Subcutaneous adipose tissue (tissue), 4 donors: Measurements from ENCODE around the gene MSI2. TPM values are rescaled to one million over a fixed set of nuclear protein-coding genes. Genes with fewer than 3 reads are reported as not detected.

ENCODE experiments used
- total RNA-seq, 4 donors: library from RNA; depleted of rRNA; stranded (reverse); fragments of >200 nt; gene quantifications; one replicate each; pipeline ENCODE4 v1.1.0, GENCODE V29; 2016
- TF ChIP-seq, protein P1 (sequence below): fragments of 450-650 bp; IDR thresholded peaks from one replicate; pipeline ENCODE4 v1.5.1; 2016; ENCODE audit warnings: low read depth, mild to moderate bottlenecking, control low read depth, antibody characterized with exemption, moderate library complexity

MSI2 gene
- total RNA-seq, 4 donors from 2014 or later, result 9.5 to 12.9 (median 10.9) TPM

- TF ChIP-seq, protein P1, sequence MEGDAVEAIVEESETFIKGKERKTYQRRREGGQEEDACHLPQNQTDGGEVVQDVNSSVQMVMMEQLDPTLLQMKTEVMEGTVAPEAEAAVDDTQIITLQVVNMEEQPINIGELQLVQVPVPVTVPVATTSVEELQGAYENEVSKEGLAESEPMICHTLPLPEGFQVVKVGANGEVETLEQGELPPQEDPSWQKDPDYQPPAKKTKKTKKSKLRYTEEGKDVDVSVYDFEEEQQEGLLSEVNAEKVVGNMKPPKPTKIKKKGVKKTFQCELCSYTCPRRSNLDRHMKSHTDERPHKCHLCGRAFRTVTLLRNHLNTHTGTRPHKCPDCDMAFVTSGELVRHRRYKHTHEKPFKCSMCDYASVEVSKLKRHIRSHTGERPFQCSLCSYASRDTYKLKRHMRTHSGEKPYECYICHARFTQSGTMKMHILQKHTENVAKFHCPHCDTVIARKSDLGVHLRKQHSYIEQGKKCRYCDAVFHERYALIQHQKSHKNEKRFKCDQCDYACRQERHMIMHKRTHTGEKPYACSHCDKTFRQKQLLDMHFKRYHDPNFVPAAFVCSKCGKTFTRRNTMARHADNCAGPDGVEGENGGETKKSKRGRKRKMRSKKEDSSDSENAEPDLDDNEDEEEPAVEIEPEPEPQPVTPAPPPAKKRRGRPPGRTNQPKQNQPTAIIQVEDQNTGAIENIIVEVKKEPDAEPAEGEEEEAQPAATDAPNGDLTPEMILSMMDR, result no peak
These were observed 242.1 kb downstream of the MSI2 start for GRCh38 chr17:57498443-57498842.

DNA sequence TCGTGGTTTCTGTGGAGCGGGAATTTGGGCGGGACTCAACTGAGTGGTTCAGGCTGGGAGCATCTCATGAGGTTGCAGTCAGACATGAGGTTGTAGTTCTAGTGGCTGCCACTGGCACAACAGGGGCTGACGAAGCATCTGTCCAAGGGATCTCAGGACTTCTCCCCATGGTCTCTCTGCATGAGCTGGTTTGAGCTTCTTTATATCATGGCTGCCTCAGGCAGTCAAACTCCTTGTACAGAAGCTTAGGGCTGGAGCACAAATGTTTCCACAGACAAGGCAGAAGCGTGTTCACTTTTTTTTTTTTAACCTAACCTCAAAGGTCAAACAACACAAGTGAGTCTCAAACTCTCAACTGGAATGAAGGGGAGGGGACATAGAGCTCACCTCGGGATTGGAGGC lies 243.3 kb downstream of the MSI2 start:
- TF ChIP-seq, protein P1, result no peak

- TF ChIP-seq, protein P1, result no peak
These were observed 244.7 kb downstream of the MSI2 start for GRCh38 chr17:57501016-57501415.

GRCh38 chr17:57502022-57502421 lies 245.7 kb downstream of the MSI2 start:
- TF ChIP-seq, protein P1, result no peak

DNA sequence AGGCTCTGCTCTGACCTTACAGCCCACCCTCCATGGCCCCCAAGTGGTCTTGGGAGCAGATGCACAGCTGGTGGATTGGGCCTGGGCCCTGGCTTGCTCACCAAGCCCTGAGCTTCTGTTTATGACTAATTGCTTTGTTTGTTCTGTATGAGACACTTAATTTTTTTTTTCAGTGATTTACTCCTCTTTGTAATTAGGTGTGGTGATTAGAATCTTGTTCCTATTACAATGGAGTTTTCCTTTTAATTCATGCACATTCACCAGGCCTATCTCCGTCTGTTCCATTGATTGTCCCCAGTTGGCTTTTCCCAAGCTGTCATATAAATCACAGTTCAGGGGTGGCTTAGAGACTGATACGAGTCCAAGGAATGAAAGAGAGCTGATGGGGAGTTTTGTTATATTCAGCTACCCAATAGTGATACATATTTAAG lies 246.5 kb downstream of the MSI2 start:
- TF ChIP-seq, protein P1, result no peak

DNA sequence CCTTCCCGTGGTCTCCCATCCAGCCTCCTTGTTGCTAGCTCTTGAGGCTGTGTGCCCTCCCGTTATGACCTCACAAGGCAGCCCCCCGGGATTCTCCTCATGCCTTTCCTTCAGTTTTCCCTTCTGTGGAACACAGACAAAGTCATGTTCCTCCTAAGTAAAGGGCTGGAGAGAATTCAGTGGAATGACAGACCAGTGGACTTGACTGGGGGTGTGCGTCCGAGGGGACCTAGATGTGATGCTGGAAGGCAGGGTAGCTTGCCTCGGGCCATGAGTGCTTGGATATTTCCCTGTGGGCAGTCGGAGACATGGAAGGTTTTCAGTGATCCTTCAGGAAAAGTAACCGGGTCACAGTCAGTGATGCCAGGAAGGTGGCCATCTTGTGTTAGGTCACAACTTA lies 247.9 kb downstream of the MSI2 start:
- TF ChIP-seq, protein P1, result no peak

GRCh38 chr17:57505841-57506773 lies 249.8 kb downstream of the MSI2 start:
- TF ChIP-seq, protein P1, result no peak
